DOHH2 (cell line): ENCODE measurements around the gene ADGRL3.

Experiments used
- H3F3A ChIP-seq: fragments of 200-600 bp; sonication (generic), shearing (Covaris generic); 2 replicates; pipeline ENCODE4 v1.6.0; 2016; ENCODE audit warnings: antibody characterized with exemption, mild to moderate bottlenecking; ENCODE audit not compliant: control insufficient read depth, insufficient read depth
- H3K27ac ChIP-seq: fragments of 200-600 bp; sonication (generic); 2 replicates; pipeline ENCODE4 v1.5.1; 2014; ENCODE audit warnings: low read depth, mild to moderate bottlenecking, low read length, moderate library complexity
- H3K27me3 ChIP-seq: fragments of 200-600 bp; sonication (generic); 2 replicates; pipeline ENCODE4 v1.6.1; 2014; ENCODE audit warnings: mild to moderate bottlenecking, low read length, mixed read lengths; ENCODE audit not compliant: control insufficient read depth
- H3K36me3 ChIP-seq: fragments of 200-600 bp; sonication (generic); 2 replicates; pipeline ENCODE4 v1.6.1; 2014; ENCODE audit warnings: mild to moderate bottlenecking, low read length, moderate library complexity, mixed read lengths; ENCODE audit not compliant: control insufficient read depth
- H3K4me1 ChIP-seq: fragments of 200-600 bp; sonication (generic); 2 replicates; pipeline ENCODE4 v1.6.1; 2014; ENCODE audit warnings: mild to moderate bottlenecking, low read length, mixed read lengths; ENCODE audit not compliant: control insufficient read depth
- H3K4me2 ChIP-seq: fragments of 200-600 bp; sonication (generic); 2 replicates; pipeline ENCODE4 v1.6.0; 2014; ENCODE audit warnings: mild to moderate bottlenecking, low read length, moderate library complexity
- H3K4me3 ChIP-seq: fragments of 200-600 bp; sonication (generic); 2 replicates; pipeline ENCODE4 v1.5.1; 2014; ENCODE audit warnings: mild to moderate bottlenecking, low read length, mixed read lengths
- H3K79me2 ChIP-seq: fragments of 200-600 bp; sonication (generic); 2 replicates; pipeline ENCODE4 v1.6.1; 2014; ENCODE audit warnings: mild to moderate bottlenecking, low read length, mixed read lengths; ENCODE audit not compliant: control insufficient read depth
- H3K9me2 ChIP-seq: fragments of 200-600 bp; sonication (generic); replicated peaks from 2 replicates; pipeline ENCODE4 v1.6.1; 2014; ENCODE audit warnings: mild to moderate bottlenecking, low read length, mixed read lengths; ENCODE audit not compliant: control insufficient read depth
- H3K9me3 ChIP-seq: fragments of 200-600 bp; sonication (generic); 2 replicates; pipeline ENCODE4 v1.6.1; 2014; ENCODE audit warnings: antibody characterized with exemption, low read length, mixed read lengths; ENCODE audit not compliant: control insufficient read depth, insufficient read depth
- H4K20me1 ChIP-seq: fragments of 200-600 bp; sonication (generic); 2 replicates; pipeline ENCODE4 v1.6.0; 2014; ENCODE audit warnings: low read depth, mild to moderate bottlenecking, antibody characterized with exemption, low read length, moderate library complexity; ENCODE audit not compliant: control insufficient read depth, insufficient read depth
- EZH2phosphoT487 ChIP-seq: fragments of 200-600 bp; sonication (generic); IDR thresholded peaks from 2 replicates; pipeline ENCODE4 v1.6.1; 2017; ENCODE audit warnings: borderline replicate concordance, mild to moderate bottlenecking, antibody characterized with exemption, low read length, moderate library complexity, mixed read lengths
- TF ChIP-seq, protein P1 (sequence below): fragments of 200-600 bp; sonication (generic); IDR thresholded peaks from one replicate; pipeline ENCODE4 v1.5.1; 2014; ENCODE audit warnings: antibody characterized with exemption, mild to moderate bottlenecking, low read depth, low read length; ENCODE audit not compliant: poor library complexity, severe bottlenecking

ADGRL3 gene

DNA sequence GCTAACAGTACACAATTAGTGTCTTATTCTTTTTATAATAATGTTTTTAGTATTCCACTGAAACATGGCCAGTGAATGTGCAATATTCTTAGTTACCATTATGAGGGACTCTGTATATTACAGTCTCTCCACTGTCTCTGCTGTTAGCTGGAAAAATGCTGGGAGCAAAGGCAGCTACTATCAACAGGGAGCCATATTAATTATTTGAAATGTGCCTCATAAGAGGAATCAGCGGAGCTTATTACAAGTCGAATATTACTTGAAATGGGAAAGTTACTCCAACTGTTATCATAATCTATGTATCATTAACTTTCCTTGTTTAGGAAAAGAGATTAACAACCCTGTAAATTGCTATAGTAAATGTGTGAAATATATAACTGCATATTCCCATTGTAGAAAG lies 612.0 kb downstream of the ADGRL3 start:
- Histone ChIP-seq H3F3A (no peaks in the 10 kb centered on the region), H3K9me2 (no peaks in the 10 kb centered on the region), H3K4me3 (no peak overlapping the region), H4K20me1 (no peaks in the 10 kb centered on the region), H3K4me2 (no peak overlapping the region), H3K27me3 (no peaks in the 10 kb centered on the region), H3K9me3 (peaks cover 2% of the 10 kb centered on the region), H3K27ac (no peak overlapping the region), H3K4me1 (no peaks in the 10 kb centered on the region), H3K36me3 (no peaks in the 10 kb centered on the region), H3K79me2 (no peaks in the 10 kb centered on the region)
- TF ChIP-seq, protein P1, sequence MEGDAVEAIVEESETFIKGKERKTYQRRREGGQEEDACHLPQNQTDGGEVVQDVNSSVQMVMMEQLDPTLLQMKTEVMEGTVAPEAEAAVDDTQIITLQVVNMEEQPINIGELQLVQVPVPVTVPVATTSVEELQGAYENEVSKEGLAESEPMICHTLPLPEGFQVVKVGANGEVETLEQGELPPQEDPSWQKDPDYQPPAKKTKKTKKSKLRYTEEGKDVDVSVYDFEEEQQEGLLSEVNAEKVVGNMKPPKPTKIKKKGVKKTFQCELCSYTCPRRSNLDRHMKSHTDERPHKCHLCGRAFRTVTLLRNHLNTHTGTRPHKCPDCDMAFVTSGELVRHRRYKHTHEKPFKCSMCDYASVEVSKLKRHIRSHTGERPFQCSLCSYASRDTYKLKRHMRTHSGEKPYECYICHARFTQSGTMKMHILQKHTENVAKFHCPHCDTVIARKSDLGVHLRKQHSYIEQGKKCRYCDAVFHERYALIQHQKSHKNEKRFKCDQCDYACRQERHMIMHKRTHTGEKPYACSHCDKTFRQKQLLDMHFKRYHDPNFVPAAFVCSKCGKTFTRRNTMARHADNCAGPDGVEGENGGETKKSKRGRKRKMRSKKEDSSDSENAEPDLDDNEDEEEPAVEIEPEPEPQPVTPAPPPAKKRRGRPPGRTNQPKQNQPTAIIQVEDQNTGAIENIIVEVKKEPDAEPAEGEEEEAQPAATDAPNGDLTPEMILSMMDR = no peak
- no peak for TF ChIP-seq EZH2phosphoT487

DNA sequence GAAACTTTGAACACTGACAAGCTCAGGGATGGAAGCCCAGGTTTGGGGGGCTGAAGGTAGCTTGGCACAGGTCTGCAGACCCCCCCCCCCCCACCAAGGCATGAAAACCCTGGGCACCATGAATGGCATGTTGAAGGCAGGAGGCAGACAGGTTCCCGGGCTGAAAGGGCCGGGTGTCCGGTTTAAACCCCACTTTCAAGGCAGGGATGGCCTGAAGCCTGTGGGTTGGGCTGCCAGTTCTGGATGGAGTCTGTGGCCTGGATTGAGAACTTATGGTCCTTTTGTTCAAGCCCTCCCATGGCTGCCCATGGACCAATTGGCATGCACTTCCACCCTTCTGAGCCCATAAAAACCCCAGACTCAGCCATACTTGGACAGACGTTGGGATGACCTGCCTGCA lies 616.9 kb downstream of the ADGRL3 start:
- TF ChIP-seq, protein P1 = no peak
- TF ChIP-seq EZH2phosphoT487 = no peak
- Histone ChIP-seq H3F3A (no peaks in the 10 kb centered on the region), H4K20me1 (no peaks in the 10 kb centered on the region), H3K9me2 (no peaks in the 10 kb centered on the region), H3K27me3 (no peaks in the 10 kb centered on the region), H3K4me1 (no peaks in the 10 kb centered on the region), H3K27ac (no peak overlapping the region), H3K4me3 (no peak overlapping the region), H3K79me2 (no peaks in the 10 kb centered on the region), H3K9me3 (peaks cover 4% of the 10 kb centered on the region), H3K36me3 (no peaks in the 10 kb centered on the region), H3K4me2 (no peak overlapping the region)

DNA sequence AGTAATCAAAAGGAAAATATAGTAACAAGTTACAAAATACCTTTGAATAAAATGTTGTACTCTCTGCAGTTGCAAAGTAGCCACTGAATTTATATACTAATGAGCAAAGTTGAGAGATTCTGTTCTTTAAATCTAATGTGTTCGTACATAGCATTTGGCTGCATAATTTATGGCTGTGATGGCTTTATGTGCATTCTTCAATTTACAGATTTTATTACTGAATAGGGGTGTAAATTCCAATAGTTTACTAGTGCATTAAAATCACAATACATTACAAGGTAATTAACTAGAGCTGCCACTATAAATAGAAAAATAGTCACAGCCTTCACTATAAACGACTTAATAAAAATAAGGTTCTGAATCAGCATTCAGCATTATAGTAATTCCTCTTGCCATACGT lies 620.0 kb downstream of the ADGRL3 start:
- no peaks in the 10 kb centered on the region for H3K4me1 ChIP-seq
- H3K27ac ChIP-seq = no peak overlapping the region
- TF ChIP-seq EZH2phosphoT487 = no peak
- TF ChIP-seq, protein P1 = no peak
- no peaks in the 10 kb centered on the region for H3F3A ChIP-seq
- no peaks in the 10 kb centered on the region for H3K79me2 ChIP-seq
- no peaks in the 10 kb centered on the region for H4K20me1 ChIP-seq
- H3K27me3 ChIP-seq = no peaks in the 10 kb centered on the region
- no peak overlapping the region for H3K4me3 ChIP-seq
- no peaks in the 10 kb centered on the region for H3K36me3 ChIP-seq
- no peaks in the 10 kb centered on the region for H3K9me2 ChIP-seq
- H3K4me2 ChIP-seq = no peak overlapping the region
- H3K9me3 ChIP-seq = peaks cover 4% of the 10 kb centered on the region

DNA sequence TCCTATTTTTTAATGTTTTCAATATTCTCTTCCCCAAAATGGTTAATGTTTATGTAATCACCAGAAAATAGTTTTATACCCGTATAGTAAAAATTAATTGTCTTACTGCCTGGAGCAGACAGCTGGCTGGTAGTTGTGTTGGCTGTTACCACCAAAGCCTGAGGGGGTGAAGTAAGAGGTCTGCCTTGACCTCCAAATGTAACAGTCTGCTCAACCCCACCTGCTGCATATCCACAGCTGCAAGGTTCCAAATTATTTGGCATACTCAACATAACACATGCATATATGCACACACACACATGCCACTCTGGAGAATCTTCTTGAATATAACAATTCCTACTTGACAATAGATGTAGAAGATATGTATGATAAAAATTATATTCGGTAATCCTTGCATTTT lies 624.3 kb downstream of the ADGRL3 start:
- no peaks in the 10 kb centered on the region; the same call in 1 of the 2 replicates for H3K9me3 ChIP-seq
- no peaks in the 10 kb centered on the region for H3K79me2 ChIP-seq
- no peak overlapping the region for H3K27ac ChIP-seq
- no peaks in the 10 kb centered on the region for H4K20me1 ChIP-seq
- H3K4me3 ChIP-seq = no peak overlapping the region
- H3K27me3 ChIP-seq = no peaks in the 10 kb centered on the region
- no peaks in the 10 kb centered on the region for H3K36me3 ChIP-seq
- H3K9me2 ChIP-seq = no peaks in the 10 kb centered on the region
- H3K4me1 ChIP-seq = no peaks in the 10 kb centered on the region
- TF ChIP-seq, protein P1 = no peak
- no peak for TF ChIP-seq EZH2phosphoT487
- no peak overlapping the region for H3K4me2 ChIP-seq
- no peaks in the 10 kb centered on the region for H3F3A ChIP-seq
